H1 (cell line): Measurements from ENCODE around the gene SIN3B. TPM values are rescaled to one million over a fixed set of nuclear protein-coding genes. Genes with fewer than 3 reads are reported as not detected.
A peak's percentile ranks its signal among the peaks of the same experiment; 100 is the strongest.

Experiments used
- CTCF ChIA-PET: fragments of 300-600 bp; sonication (Branson Sonifier 250); formaldehyde crosslinking; loops from one replicate; lab custom pipeline; 2021; ENCODE audit not compliant: partially characterized antibody; lab: Charles Lee
- POLR2A ChIA-PET: fragments of 300-600 bp; sonication (Branson Sonifier 250); formaldehyde crosslinking; loops from one replicate; lab custom pipeline; 2021; ENCODE audit warnings: inconsistent platforms; ENCODE audit not compliant: partially characterized antibody; lab: Charles Lee
- DNase-seq, 2 experiments: peaks; one replicate each; pipeline versions ENCODE4 v3.0.0 to v3.0.0-alpha.2; 2010 to 2022; ENCODE audit warnings: low spot score in 2 of 2, low read depth in 1 of 2, mixed read lengths in 1 of 2
- FAIRE-seq: peaks from 2 replicates; lab custom pipeline; 2011; peaks lifted over from hg19 to GRCh38; lab: Jason Lieb, UNC
- H2AFZ ChIP-seq: 2 replicates; pipeline ENCODE4 v1.8.1; 2012; ENCODE audit warnings: low read length, inconsistent platforms
- H2AK5ac ChIP-seq: 2 replicates; pipeline ENCODE4 v1.6.1; 2013; ENCODE audit warnings: low read depth, low read length
- H2BK120ac ChIP-seq: replicated peaks from 2 replicates; pipeline ENCODE3; 2013; ENCODE audit warnings: low read depth, low read length, inconsistent platforms
- H2BK12ac ChIP-seq: 2 replicates; pipeline ENCODE4 v1.6.1; 2013; ENCODE audit warnings: low read depth, low read length
- H2BK15ac ChIP-seq: 2 replicates; pipeline ENCODE4 v1.6.1; 2013; ENCODE audit warnings: low read length
- H2BK20ac ChIP-seq: 2 replicates; pipeline ENCODE4 v1.6.1; 2013; ENCODE audit warnings: low read length
- H2BK5ac ChIP-seq: 2 replicates; pipeline ENCODE4 v1.6.1; 2013; ENCODE audit warnings: low read depth, low read length
- H3K14ac ChIP-seq: 2 replicates; pipeline ENCODE4 v1.6.1; 2013; ENCODE audit warnings: inconsistent platforms; ENCODE audit not compliant: insufficient read length
- H3K18ac ChIP-seq: 2 replicates; pipeline ENCODE4 v1.6.1; 2013; ENCODE audit warnings: low read length; ENCODE audit errors: extremely low read depth
- H3K23ac ChIP-seq: 2 replicates; pipeline ENCODE4 v1.6.1; 2013; ENCODE audit warnings: inconsistent platforms; ENCODE audit not compliant: insufficient read length
- H3K23me2 ChIP-seq: 2 replicates; pipeline ENCODE4 v1.6.1; 2013; ENCODE audit warnings: low read depth, low read length
- H3K27ac ChIP-seq: 2 replicates; pipeline ENCODE4 v1.6.1; 2011; ENCODE audit warnings: low read depth, low read length, inconsistent platforms
- H3K27me3 ChIP-seq, 4 experiments: replicated peaks in 1 of 4; 1 replicate in 1 of 4; 2 replicates in 3 of 4; pipeline versions ENCODE4 v1.6.1 to v1.8.1; 2011 to 2013; ENCODE audit warnings: low read length in 3 of 4, mild to moderate bottlenecking in 3 of 4, inconsistent platforms in 2 of 4, mixed read lengths in 2 of 4, moderate library complexity in 1 of 4; ENCODE audit not compliant: control insufficient read depth in 3 of 4, insufficient read depth in 3 of 4; ENCODE audit errors: extremely low read depth in 1 of 4
- H3K36me3 ChIP-seq, 4 experiments: 2 replicates each; pipeline versions ENCODE4 v1.6.1 to v1.8.1; 2011 to 2013; ENCODE audit warnings: mild to moderate bottlenecking in 4 of 4, low read length in 3 of 4, moderate library complexity in 2 of 4, control low read depth in 1 of 4, inconsistent platforms in 1 of 4; ENCODE audit not compliant: insufficient read depth in 4 of 4, control insufficient read depth in 2 of 4
- H3K4ac ChIP-seq: replicated peaks from 2 replicates; pipeline ENCODE3; 2013; ENCODE audit warnings: low read length, low read depth, mixed read lengths, inconsistent platforms; ENCODE audit not compliant: insufficient read length
- H3K4me1 ChIP-seq, 4 experiments: replicated peaks in 1 of 4; 1 replicate in 1 of 4; 2 replicates in 3 of 4; pipeline versions ENCODE4 v1.6.1 to v1.8.1; 2011 to 2013; ENCODE audit warnings: low read length in 3 of 4, inconsistent platforms in 2 of 4, mixed read lengths in 1 of 4; ENCODE audit not compliant: insufficient read depth in 4 of 4, control insufficient read depth in 3 of 4
- H3K4me2 ChIP-seq, 2 experiments: 2 replicates each; pipeline versions ENCODE4 v1.6.1 to v1.8.1; 2011 to 2013; ENCODE audit warnings: low read depth in 2 of 2, low read length in 2 of 2, control low read depth in 1 of 2, inconsistent platforms in 1 of 2, mild to moderate bottlenecking in 1 of 2; ENCODE audit not compliant: insufficient read depth in 1 of 2
- H3K4me3 ChIP-seq, 4 experiments: fragments of 200-600, 300-600 bp in 1 of 4; sonication (generic), shearing (Covaris generic), sonication (Bioruptor Twin) in 1 of 4; 2 replicates each; pipeline versions ENCODE4 v1.5.1 to v1.8.1; 2011 to 2016; ENCODE audit warnings: low read length in 4 of 4, low read depth in 3 of 4, control low read depth in 2 of 4, inconsistent platforms in 2 of 4, mild to moderate bottlenecking in 2 of 4, mixed read lengths in 1 of 4, moderate library complexity in 1 of 4; ENCODE audit not compliant: insufficient read depth in 2 of 4; ENCODE audit errors: extremely low read depth in 1 of 4
- H3K56ac ChIP-seq: replicated peaks from 2 replicates; pipeline ENCODE3; 2013; ENCODE audit warnings: low read depth, mild to moderate bottlenecking, mixed read lengths, low read length, inconsistent platforms; ENCODE audit not compliant: insufficient read length
- H3K79me1 ChIP-seq: 2 replicates; pipeline ENCODE4 v1.6.1; 2013; ENCODE audit warnings: low read depth, low read length, control low read depth
- H3K79me2 ChIP-seq, 2 experiments: 2 replicates each; pipeline versions ENCODE4 v1.6.1 to v1.8.1; 2012 to 2013; ENCODE audit warnings: low read length in 2 of 2, mild to moderate bottlenecking in 2 of 2, inconsistent platforms in 1 of 2; ENCODE audit not compliant: insufficient read depth in 2 of 2, control insufficient read depth in 1 of 2
- H3K9ac ChIP-seq, 4 experiments: replicated peaks in 1 of 4; 1 replicate in 1 of 4; 2 replicates in 3 of 4; pipeline versions ENCODE4 v1.6.1 to v1.8.1; 2011 to 2013; ENCODE audit warnings: low read depth in 3 of 4, low read length in 3 of 4, control low read depth in 2 of 4, mild to moderate bottlenecking in 2 of 4, moderate library complexity in 2 of 4, inconsistent platforms in 1 of 4; ENCODE audit errors: extremely low read depth in 1 of 4
- H3K9me3 ChIP-seq, 2 experiments: 2 replicates each; pipeline versions ENCODE4 v1.6.1 to v1.8.1; 2012 to 2013; ENCODE audit warnings: mild to moderate bottlenecking in 2 of 2, moderate library complexity in 2 of 2, control low read depth in 1 of 2, inconsistent platforms in 1 of 2, low read depth in 1 of 2, low read length in 1 of 2, mixed read lengths in 1 of 2; ENCODE audit not compliant: insufficient read depth in 2 of 2
- H4K20me1 ChIP-seq, 2 experiments: replicated peaks in 1 of 2; 2 replicates each; pipeline versions ENCODE3 to v1.8.1; 2011 to 2013; ENCODE audit warnings: inconsistent platforms in 2 of 2, low read length in 2 of 2, mild to moderate bottlenecking in 1 of 2; ENCODE audit not compliant: insufficient read depth in 2 of 2, control insufficient read depth in 1 of 2
- H4K5ac ChIP-seq: 2 replicates; pipeline ENCODE4 v1.6.1; 2013; ENCODE audit warnings: low read length, low read depth, mixed read lengths, inconsistent platforms; ENCODE audit not compliant: insufficient read length
- H4K8ac ChIP-seq: 2 replicates; pipeline ENCODE4 v1.8.0; 2013; ENCODE audit warnings: mild to moderate bottlenecking, moderate library complexity, low read length, inconsistent platforms; ENCODE audit not compliant: insufficient read depth; ENCODE audit errors: extremely low read depth
- H4K91ac ChIP-seq: replicated peaks from 2 replicates; pipeline ENCODE3; 2013; ENCODE audit warnings: low read length, mixed read lengths, inconsistent platforms; ENCODE audit not compliant: insufficient read length
- KDM1A ChIP-seq: fragments of 200-600, 300-600 bp; sonication (generic); IDR thresholded peaks from 2 replicates; pipeline ENCODE4 v1.7.1; 2016; ENCODE audit warnings: mild to moderate bottlenecking, low read length, borderline replicate concordance
- ZNF274 ChIP-seq: IDR thresholded peaks from 2 replicates; pipeline ENCODE4 v1.7.0; 2012; ENCODE audit warnings: low read length, borderline replicate concordance; ENCODE audit errors: extremely low read depth
- WGBS, 2 experiments: shearing (Covaris generic) in 1 of 2; methylation state at CpG; one replicate each; pipeline versions ENCODE4 v1.1.6 to v1.1.7; 2013 to 2015; ENCODE audit warnings: low lambda C conversion rate in 2 of 2, mixed read lengths in 2 of 2, inconsistent platforms in 1 of 2, low coverage in 1 of 2, missing lambda C conversion rate in 1 of 2; ENCODE audit not compliant: insufficient replicate concordance in 2 of 2, insufficient coverage in 1 of 2, insufficient read length in 1 of 2; ENCODE audit errors: extremely low coverage in 1 of 2, missing lambda C conversion rate in 1 of 2; 5-methylcytosine and 5-hydroxymethylcytosine counted together
- polyA plus RNA-seq, 7 experiments: library from polyadenylated mRNA; depleted of rRNA in 3 of 7; stranded (reverse) in 5 of 7; unstranded in 2 of 7; fragments of >200 nt in 5 of 7; fragments of 200-250 nt in 2 of 7; gene quantifications; 1 replicate in 5 of 7; 2 replicates in 1 of 7; 4 replicates in 1 of 7; pipeline versions ENCODE4 v1.2.1 to v1.2.3, GENCODE V29; 2011 to 2013; ENCODE audit warnings: missing spikeins in 2 of 7, mixed read lengths in 2 of 7
- total RNA-seq: library from RNA; stranded (reverse); fragmentation: NEBNext Ultra II Directional; extraction: Animal tissue kit (Norgen Biotek cat#: 25700); gene quantifications from 2 replicates; pipeline ENCODE4 v1.2.1, GENCODE V29; 2021

SIN3B gene
- total and polyA plus RNA-seq, 2 of the 8 experiments (the other 6 are each of a cell fraction or from before 2014, with no cell fraction given) = 29.5 to 71.1 TPM

GRCh38 chr19:16789238-16789637 is 40.0 kb upstream of the SIN3B start:
- ChIA-PET POLR2A (no interaction called here), CTCF (interaction anchor here (1.4 kb wide), 1 partner anchor 10 kb away, joined by 6 read pairs; no protein-coding TSS in a partner anchor)
- H3K9ac ChIP-seq = no peak overlapping the region
- H3K4me1 ChIP-seq = no peaks in the 10 kb centered on the region
- no peak overlapping the region for H4K91ac ChIP-seq
- TF ChIP-seq KDM1A (peak; percentile 28; the same call in 1 of the 2 replicates), ZNF274 (no peak)
- H3K56ac ChIP-seq = no peak overlapping the region
- H3K79me1 ChIP-seq = no peaks in the 10 kb centered on the region
- no peak overlapping the region for H3K18ac ChIP-seq
- no peak overlapping the region for H3K14ac ChIP-seq
- no peaks in the 10 kb centered on the region for H3K23me2 ChIP-seq
- H3K27me3 ChIP-seq = no peaks in the 10 kb centered on the region
- no peak overlapping the region for H2BK20ac ChIP-seq
- DNase-seq = no peak
- no peak overlapping the region for H3K4me3 ChIP-seq
- 68% methylated on average over 1 of the region's 1 CpG; no CpG with 5 or more reads in 1 of the 2 experiments for WGBS, 2 experiments
- no peak overlapping the region for H3K4ac ChIP-seq
- FAIRE-seq = no peak
- no peak overlapping the region for H2AFZ ChIP-seq
- H2BK15ac ChIP-seq = no peak overlapping the region
- H2BK12ac ChIP-seq = no peak overlapping the region
- H3K36me3 ChIP-seq = no peaks in the 10 kb centered on the region
- H3K23ac ChIP-seq = no peak overlapping the region
- no peak overlapping the region for H2AK5ac ChIP-seq
- H4K20me1 ChIP-seq = no peaks in the 10 kb centered on the region
- no peak overlapping the region for H2BK120ac ChIP-seq
- no peak overlapping the region for H4K8ac ChIP-seq
- no peak overlapping the region for H3K4me2 ChIP-seq
- H3K79me2 ChIP-seq = no peaks in the 10 kb centered on the region
- H4K5ac ChIP-seq = no peak overlapping the region
- H3K9me3 ChIP-seq = peaks cover 13 to 14% of the 10 kb centered on the region in 2 experiments; a peak in 3 of 4 replicates
- H2BK5ac ChIP-seq = no peak overlapping the region
- H3K27ac ChIP-seq = no peak overlapping the region
